Fibroblast of skin of abdomen (primary cell): Measurements from ENCODE around the gene PYGM.

ENCODE experiments used
- DNase-seq: peaks from one replicate; pipeline ENCODE4 v3.0.0-alpha.2; 2013

Gene PYGM

DNA sequence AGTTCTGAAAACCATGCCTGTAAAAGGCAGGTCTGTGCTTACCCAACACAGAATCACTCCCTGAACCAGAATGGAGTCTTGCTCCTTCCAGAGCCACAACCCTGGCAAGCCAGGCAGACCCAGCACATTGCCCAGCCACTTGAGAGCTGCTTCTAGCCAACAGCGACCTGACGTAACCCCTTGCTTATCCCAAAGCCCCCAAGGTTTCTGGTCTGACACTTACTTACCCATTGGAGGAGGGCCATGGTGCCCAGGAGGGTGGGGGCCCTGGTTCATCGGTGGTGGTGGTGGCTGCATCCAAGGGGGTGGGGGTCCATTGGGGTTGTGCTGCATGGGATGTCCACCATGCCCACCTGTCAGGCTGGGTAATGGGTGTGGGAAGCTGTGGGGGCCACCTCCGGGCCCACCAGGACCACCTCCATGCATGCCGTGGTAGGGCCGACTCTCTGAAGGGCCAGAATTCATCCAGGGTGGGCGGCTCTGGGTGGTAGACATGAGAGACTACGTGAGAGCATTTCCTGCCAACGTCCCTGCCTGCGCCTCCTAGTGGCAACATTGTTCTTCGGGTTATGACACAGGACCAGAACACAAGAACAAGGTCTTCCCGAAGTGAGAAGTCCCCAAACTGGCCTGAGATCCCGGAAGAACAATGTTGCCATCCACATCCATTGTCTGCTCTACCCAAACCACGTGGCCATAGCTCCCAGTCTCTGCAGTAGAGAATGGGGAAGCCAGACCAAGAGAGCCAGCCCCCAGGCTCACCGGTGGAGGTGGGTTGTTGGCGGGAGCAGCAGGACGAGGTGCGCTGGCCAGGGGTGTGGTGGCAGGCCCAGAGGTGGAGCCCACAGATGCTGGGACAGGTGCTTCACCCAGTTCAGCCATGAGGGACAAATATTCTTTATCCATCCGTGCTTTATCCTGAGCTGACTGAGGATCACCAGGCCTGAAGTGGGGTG lies 7.8 kb upstream of the PYGM start:
- DNase-seq: peak; percentile 57

DNA sequence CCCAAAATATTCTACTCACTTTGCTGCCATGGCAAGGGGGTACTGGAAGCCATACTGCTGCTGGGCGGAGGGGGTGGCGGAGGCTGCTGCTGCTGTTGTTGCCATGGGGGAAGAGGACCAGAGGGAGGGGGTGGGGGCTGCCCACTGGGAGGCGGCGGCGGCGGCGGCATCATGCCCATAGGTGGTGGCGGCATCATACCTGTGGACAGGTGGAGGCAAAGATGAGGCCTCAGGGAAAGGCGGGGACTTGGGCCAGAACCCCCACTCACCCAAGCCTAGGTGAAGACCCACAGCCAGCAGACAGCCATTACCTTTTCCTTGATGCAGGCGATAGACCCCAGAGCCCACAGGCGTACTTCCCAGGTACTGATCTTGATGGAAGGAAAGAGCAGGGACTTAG lies 7.1 kb upstream of the PYGM start:
- no peak for DNase-seq

DNA sequence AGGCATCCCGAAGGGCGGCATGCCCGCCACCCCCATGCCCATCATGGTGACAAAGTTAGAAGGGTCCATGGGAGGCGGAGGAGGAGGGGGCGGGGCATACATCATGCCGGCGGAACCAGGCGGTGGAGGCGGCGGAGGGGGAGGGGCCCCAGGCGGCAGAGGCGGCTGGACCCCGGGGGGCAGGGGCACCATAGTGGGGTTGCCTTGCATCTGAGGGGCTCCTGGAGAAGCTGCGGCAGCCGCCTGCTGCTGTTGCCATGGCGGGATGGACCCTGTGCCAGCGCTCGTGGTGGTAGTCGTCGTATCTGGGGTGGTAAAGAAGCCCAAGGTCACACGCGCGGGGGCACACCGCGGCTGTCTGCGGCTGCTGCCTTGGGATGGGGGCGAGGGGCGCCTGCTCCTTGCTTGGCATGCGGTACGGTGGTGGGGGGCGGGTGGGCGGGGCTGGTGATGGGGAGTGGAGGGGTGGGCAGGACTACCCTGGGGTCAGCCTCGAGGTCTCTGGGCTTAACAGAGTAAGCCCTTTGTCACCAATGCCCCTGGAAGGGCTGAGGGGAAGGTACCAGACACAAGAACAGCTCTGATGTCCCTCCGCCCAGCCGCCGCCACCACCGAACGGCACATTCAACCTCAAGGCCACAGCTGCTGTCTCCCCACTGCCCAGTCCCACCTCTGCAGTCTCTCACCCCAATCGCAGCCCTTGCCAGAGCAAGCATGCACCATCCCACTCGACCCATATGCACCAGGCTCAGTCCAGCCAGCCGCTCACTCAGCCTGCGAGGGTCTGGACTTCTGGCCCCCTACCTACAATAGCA lies 6.3 kb upstream of the PYGM start:
- DNase-seq: no peak

DNA sequence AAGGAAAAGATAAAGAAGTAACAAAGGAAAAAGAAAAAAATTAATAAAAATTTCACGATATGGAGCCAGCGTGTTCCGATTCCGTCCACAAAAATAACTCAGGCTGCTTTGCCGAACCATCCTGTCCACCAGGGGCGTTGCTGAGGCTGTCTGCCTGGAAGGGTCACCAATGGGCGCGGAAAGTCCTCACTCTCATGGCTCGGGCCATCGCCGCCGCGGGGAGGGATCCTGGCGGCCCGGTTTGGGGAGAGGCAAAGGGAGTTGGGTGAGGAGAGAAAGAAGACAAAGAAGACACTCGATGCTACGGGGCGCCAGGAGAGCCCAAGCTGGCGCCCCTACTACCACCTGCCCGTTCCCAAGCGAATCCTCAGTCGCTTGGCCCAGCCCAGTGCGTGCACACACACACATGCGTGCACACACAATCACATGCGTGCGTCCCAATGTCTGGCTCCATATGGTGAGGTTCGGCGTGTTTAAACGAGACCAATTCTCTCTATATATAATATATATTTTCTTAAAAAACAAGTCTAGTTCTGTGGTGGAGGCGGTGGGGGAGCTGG lies 5.6 kb upstream of the PYGM start:
- no peak for DNase-seq

DNA sequence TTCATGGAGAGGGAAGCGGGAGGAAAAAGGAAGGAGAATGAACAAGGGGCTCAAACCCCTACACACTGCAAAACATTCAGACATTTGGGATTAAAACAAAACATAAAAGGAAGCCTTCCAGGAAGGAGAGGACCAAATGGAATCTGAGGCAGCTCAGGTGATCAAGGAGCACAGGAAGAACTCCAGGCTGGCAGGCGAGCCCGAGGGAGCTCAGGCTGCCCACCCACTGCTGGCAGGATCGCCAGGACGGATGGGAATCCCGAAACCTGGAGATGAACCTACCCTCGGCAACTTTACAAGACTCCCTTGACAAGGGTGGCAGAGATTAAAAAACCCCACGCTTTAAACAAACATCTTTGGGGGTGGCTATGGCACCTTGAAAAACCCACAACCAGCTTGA lies 5.0 kb upstream of the PYGM start:
- DNase-seq: no peak

DNA sequence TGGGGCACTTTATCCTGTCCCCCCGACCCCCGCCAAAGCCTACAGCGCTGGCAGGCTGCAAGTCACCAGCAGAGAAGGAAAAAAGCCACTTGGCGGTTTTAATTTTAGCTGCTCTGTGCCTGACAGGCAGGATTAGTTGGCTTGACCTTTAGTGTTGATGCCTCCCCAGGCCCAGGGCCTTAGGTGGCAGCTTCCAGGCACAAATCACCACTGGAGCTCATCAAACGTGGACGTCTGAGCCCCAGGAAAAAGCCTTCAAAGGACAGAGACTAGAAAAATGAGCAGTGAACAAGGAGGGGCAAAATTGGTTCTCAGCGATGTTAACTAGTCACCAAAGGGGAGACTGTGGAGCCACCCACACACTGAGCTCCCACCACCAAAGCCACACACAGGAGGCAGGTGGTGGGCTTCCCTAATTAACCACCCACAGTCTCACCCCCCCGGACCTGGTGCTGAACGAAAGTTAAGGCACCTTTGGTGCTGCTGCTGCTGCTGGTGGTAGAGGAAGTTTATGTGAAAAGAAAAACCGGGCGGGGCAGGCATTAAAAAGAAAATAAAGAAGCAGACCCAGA lies 4.4 kb upstream of the PYGM start:
- no peak for DNase-seq

DNA sequence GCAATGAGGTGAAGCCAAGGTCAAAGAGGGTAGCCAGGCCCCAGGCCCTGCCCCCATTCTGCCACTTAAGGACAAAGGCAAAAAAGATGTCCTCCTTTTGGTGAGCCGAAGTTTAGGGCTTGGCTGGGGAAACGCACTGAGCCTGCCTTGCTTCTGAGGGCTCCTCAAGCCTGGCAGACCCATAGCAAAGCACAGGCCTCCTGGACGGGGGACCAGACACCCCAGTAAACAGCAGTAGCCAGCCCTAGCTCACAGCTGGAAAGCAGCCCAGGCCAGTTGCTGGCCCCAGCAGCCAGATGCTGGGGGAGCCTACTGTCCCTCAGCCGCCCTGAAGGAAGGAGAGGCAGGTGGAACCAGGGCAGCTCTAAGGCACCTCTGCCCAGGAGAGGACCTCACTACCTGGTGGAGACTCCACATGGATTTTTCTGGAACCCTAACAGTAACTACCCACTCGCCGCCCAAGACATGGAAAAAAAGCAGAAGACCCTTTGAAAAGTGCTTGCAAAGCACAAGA lies 3.8 kb upstream of the PYGM start:
- DNase-seq: no peak

DNA sequence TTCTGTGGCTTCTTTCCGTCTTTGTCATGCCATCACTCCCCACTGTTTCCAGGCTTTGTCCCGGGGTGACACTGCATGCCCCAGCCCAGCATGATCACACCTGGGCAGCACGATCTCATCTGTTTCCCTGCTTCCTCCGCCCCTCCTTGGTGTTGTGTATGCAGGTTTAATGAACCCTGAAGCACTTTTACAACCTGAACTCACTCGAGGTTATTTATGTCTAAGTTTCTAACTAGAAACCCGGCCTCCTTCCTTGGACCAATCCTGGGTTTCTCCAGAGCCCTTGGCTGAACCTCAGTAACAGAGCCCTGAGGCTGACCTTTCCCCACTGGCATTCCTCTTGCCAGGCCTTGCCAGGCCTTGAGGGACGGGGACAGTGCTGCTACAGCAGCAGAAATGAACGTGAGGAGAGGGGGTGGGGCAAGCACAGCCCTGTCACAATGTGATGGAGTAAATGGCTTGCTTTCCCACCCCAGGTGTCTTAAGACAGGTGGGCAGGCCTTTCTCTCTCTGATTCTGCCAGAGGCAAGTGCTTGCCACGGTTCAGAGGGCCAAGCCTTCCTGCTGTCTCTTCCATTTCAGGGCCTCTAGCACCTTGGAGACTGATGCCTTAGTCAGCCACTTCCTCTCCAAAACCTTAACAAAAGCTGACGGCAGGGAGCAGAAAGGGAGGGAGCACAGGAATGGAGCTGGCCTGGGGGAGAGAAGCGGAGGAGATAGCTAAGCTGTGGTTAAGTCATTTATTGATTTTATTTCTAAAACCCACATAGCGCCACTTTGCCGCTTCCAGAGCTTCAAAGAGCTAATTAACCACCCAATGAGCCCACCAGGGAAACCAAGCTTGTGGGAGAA lies 3.1 kb upstream of the PYGM start:
- DNase-seq: peak; percentile 60

DNA sequence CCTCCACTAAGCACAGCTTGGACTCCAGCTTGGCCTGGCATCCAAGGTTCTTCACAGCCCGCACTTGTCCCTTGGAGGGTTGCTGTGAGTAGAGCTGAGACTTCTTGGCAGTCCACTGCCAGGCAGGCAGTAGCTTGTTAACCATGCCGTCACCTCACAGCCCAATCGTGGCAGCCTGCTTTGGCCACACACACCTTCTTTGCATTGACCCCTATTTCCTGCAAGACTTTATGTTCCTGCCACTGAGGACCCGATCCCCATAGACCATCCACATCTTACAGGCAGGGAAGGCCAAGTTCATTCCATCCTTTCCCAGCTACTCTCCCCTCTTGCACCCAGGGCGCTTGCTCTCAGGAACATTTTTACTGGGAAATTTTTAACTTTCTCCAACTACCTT lies 2.5 kb upstream of the PYGM start:
- no peak for DNase-seq

DNA sequence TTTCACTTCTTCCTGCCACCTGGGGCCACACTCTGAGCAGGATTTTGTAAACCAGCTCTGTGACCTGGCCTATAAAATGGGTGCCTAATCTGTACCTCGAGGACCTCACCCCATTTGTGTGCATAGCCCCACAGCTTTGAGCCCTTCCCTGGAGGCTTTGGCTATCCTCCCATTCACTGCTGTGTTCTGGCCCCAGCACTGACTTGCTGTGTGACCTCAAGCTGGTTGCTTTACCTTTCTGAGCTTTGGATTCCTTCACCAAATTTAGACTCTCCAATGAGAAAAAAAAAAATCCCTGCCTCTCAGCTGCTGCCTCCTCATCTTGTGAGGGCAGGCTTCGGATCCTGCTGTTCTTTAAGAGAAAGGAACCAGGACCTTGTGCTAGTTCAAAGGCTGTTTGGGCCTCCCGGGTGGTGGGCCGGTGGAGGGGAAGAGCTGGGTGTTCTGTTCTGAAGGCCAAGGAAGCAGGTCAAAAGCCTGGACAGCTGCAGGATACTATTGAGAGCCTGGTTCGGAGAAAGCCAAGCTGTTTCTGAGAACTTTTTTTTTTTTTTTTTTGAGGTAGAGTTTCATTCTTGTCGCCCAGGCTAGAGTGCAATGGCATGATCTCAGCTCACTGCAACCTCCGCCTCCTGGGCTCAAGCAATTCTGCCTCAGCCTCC lies 1.1 kb upstream of the PYGM start:
- DNase-seq: no peak

DNA sequence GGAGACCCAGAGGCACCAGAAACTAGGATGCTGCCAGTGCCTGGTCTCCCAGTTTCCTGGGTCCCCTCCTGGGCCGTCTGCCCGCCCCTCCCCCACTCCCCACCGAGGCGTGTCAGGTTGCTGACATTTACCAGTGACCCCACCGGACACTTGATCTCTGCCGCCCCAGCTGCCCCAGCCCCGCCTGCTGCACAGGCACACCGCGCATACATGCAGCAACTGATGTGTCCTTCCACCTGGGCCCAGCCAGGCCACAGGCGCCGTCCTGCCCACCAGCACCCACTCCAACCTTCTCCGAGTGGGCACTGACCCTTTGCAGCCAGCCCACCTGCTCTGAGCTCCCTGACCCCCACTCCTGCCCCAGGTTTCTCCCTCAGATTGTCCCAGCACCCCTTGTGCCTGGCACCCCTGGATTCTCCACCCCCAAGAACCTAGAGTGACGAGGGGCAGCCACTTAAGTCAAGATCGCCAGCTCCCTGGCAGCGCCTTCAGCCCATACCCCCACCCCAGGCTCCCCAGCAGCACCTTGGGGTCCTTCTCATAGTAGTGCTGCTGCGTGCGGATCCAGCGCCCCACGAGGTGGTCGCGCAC lies 548 bp downstream of the PYGM start:
- DNase-seq: no peak

DNA sequence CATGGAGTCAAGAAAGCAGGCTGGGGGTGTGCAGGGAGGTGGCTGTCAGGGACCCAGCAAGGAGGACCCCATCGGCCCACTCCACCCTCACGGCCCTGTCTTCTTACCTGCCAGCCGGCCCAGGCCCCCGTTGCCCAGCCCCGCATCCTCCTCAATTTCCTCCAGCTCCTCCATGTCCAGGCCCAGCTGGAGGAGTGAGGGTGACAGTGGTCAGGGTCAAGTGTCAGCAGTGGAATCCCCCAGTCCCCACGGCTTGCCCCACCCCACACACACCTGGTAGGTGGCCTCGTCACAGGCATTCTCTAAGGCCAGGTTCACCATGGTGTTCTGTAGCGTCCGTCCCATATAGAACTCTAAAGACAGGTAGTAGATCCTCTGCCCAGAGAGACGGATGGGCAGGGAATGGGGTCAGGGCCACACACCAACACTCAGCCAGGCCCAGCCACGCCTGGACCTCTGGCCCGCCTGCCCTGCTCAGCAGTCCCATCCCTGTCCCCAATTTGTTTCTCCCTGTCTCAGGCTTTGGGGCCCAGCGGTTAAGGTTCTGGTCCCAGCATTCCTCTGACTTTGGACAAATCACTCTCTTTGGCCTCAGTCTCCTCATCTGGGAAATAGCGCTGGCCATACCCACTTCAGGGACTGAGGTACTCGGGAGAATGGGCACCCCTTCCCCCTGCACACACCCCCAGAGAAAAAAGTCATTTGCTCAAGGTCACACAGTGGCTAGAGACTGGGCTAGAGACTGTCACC lies 1.3 kb downstream of the PYGM start:
- DNase-seq: no peak

DNA sequence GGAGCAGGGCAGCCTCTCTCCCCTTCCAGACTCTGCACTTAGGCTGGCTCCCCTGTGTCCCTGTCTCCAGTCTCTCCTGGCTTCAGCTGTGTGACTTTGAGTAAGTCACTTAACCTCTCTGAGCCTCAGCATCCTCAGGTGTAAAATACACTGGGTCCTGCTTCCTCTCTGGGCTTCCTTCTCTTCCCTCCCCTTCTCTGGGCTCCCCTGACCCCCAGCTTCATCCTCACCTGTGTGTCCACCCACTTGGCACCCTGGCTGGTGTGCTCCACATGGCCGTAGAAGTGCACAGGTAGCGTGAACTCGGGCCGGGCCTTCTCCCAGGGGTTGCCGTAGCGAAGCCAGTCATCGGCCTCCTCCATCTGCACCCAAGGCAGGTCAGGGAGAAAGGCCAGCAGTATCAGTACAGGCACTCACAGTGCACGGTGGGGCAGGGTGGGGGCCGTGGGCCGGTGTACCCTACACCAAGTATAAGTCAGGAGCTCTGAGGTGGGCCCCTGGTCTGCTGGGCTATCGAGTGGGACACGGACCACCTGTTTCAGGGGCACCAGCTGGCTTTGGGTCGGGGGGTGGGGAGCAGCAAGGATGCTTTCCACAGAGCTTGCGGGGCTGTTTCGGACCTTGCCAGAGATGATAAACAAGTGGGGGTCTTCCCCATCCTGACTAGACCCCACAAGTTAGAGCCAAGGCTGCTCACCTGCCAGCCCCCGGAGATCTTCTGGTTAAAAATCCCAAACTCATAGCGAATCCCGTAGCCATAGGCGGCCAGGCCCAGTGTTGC lies 2.0 kb downstream of the PYGM start:
- DNase-seq: no peak

DNA sequence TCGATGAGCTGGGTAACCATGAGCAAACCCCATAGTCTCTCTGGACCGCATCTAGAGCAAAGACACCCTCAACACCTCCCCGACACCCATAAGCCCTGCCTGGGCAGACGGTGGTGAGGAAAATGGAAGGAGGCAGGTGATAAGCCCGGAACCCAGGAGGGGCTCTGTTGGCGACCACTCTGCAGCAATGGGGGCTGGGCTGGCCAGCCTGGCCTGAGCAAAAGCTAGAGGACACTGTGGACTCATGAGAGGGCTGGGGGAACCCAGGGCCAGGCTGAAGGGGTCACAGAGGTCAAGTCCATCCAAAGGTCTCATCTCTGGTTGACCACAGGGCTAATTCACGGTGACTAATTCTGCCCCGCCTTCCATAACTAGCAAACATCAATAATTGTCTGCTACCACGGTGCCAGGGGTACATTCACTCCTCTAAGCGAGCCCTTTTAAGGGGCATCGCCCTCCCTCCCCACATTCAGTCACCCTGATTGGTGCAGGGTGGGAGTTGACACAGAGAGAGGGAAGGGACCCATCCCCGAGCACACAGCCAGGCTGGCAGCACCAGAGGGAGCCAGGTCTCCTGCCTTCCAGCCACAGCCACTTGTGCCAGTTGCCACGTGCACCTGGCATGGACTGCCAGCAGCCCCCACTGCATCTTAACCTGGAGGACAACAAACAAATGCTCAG lies 4.0 kb downstream of the PYGM start:
- DNase-seq: no peak

DNA sequence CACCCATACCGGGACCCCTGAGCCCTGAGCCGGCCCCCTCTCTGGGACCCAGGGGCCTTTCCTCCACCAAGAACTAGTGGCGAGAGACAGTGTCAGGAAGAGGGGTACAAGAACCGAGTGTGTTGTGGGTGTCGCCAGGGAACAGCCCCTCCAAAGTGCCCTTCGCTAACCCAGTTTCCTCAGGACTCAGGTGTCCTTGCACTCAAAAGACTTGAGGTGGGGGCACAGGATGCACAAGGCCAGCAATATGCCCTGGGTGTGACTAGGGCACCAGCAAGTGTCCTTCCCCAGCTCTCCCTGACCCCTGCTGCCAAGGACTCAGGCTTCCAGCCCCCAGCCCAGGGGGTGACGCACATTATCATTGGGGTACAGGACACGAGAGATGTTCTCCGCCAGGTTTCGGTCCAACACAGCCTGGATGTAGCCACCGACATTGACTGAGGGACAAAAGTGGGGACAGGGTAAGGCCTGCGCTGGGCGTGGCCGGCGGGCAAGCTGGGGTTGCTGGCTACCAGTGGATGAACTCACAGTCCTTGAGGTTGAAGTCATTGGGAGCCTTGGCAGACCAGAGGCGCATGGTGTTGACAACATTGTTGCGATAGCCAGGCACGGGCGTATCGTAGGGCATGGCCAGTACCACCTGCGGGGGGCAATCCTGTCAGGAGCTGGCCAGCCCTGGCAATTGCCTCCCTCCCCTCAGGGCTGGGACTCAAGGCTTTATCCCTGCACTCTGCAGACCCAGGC lies 4.7 kb downstream of the PYGM start:
- no peak for DNase-seq

DNA sequence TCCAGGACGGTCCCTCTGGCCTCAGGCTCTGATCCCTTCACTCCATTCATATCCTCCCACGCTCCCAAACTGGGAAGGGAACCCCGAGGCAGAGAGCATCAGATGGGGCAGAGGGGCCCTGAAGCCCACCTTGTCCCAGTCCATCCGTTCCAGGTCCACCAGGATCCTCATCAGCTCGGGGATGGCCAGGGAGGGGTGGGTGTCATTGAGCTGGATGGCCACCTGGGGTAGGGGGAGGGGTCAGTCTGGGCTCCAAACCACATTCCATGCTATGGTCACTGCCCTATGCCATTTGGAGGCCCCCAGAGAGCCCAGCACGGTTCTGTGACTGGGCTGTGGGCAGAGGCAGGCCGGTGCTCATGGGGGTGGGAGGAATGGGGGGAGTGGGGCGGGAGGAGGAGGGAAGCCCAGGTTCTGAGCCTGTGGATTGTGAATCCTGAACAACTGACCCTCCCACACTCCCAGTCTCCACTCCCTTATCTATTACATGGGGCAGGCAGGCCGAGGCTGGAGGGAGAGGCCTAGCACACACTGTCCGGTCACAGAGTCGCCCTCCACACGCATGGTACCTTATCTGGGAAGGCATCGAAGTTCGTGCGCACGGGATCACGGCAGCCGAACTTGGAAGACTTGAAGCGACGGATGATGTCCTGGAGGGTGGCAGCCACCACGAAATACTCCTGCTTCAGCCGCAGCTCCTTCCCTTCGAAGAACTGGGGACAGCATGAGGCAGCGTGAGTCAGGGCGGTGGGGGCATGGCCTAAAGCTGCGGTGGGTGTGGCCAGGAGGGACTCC lies 5.5 kb downstream of the PYGM start:
- DNase-seq: no peak
